GM15510 (cell line): ENCODE results near the gene RIN3.

Experiments used
- POLR2A ChIP-seq: IDR thresholded peaks from 3 replicates; pipeline ENCODE4 v1.6.1; 2011; ENCODE audit warnings: borderline replicate concordance; ENCODE audit not compliant: insufficient read length; ENCODE audit errors: extremely low read depth

Gene RIN3

GRCh38 chr14:92600318-92601053 is 86.9 kb downstream of the RIN3 start:
- TF ChIP-seq POLR2A = no peak

- TF ChIP-seq POLR2A = no peak
These were observed 87.6 kb downstream of the RIN3 start for GRCh38 chr14:92601131-92601710.

GRCh38 chr14:92601757-92602417 is 88.3 kb downstream of the RIN3 start:
- TF ChIP-seq POLR2A = no peak

- no peak for TF ChIP-seq POLR2A
These were observed 90.0 kb downstream of the RIN3 start for GRCh38 chr14:92603309-92604242.

- TF ChIP-seq POLR2A = no peak
These were observed 91.8 kb downstream of the RIN3 start for GRCh38 chr14:92605274-92605940.

- no peak for TF ChIP-seq POLR2A
These were observed 93.7 kb downstream of the RIN3 start for GRCh38 chr14:92607251-92607650.

GRCh38 chr14:92607702-92608429 is 94.3 kb downstream of the RIN3 start:
- no peak for TF ChIP-seq POLR2A

GRCh38 chr14:92609955-92610354 is 96.4 kb downstream of the RIN3 start:
- no peak for TF ChIP-seq POLR2A

GRCh38 chr14:92610849-92611271 is 97.3 kb downstream of the RIN3 start:
- no peak for TF ChIP-seq POLR2A

GRCh38 chr14:92613008-92613658 is 99.6 kb downstream of the RIN3 start:
- no peak for TF ChIP-seq POLR2A

- no peak for TF ChIP-seq POLR2A
These were observed 100.2 kb downstream of the RIN3 start for GRCh38 chr14:92613681-92614260.

- no peak for TF ChIP-seq POLR2A
These were observed 101.9 kb downstream of the RIN3 start for GRCh38 chr14:92615451-92615850.

- no peak for TF ChIP-seq POLR2A
These were observed 102.6 kb downstream of the RIN3 start for GRCh38 chr14:92616178-92616577.
